GM21723 (cell line): ENCODE measurements around the gene RNF144A.

Experiments used
- ATAC-seq: cut with Tn5 transposase; IDR thresholded peaks from one replicate; pipeline ENCODE4 v1.9.1; 2021; ENCODE audit warnings: mild to moderate bottlenecking, moderate library complexity; ENCODE audit not compliant: unreplicated experiment

The RNF144A gene

DNA sequence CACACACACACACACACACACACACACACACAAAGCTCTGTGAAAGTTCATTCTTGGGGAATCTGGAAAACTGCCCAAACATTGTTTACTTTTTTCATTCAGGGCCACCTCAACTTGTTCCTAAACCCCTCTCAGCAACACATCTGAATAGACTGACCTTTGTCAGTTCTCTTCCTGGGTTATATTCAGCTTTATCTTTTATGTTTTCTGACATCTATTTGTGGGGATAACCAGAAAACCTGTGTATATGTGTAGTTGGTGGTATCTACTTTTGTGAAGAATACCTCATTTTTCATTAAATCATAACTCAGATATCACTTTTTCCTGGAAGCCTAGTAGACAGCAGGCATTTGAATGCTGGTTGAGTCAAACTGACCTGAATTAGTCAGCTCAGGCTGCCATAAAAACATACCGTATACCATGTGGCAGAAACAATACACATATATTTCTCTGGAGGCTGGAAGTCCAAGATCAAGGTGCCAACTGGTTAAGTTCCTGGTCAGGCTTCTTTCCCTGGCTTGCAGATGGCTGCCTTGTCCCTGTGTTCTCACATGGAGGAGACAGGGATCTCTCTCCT is 11.0 kb upstream of the RNF144A start:
- ATAC-seq = no peak

DNA sequence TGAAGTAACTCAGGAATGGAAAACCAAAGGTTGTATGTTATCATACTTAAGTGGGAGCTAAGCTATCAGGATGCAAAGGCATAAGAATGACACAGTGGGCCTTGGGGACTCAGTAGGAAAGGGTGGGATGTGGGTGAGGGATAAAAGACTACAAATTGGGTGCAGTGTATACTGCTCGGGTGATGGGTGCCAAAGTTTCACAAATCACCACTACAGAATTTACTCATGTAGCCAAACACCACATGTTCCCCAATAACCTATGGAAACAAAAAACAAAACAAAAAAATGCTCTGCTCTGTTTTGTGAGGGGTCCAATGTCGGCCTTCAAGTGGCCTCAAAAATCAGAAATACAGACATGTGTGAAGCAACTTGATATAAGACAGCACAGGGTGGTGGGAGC is 8.9 kb upstream of the RNF144A start:
- ATAC-seq = no peak

DNA sequence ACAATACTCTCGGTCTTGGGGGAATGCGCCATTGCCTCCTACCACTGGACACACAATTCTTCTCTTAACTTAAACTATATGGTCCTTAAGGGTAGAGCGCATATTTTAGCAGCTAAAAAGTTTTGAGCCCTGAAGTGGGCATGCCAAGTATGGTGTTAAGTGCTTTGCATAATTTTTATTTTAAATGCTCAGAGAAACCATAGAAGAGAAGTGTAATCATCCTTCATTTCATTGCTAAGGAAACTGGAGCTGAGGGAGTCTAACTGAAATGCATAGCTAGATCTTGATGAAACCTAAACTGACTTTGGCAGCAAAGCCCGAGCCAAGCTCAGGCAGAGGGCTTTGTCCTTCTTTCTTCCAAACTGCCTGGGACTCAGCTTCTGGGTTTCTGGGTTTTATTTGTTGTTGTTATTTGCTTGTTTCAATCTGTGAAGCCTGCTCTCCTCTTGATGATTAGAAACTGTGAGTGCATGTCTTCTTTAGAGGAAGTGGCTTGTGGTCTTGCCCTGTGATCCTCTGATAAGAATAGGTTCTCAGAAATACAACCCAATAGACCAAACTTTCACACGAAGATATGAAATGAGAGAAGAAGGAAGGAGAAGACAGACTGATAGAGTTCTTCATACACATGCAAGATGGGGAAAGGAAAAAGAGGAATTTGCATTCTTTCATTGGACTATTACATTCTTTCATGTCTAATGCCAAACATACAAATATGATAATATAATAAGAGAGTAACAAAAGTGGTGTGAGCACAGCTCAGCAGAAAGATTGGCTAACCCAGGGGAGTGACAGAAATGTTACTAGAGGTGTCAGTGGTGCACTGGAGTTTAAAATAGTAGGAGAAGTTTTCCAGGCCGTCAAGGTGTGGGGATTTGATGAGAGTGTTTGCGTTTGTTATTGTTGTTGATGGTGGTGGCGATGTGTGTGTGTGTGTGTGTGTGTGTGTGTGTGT is 7.5 kb upstream of the RNF144A start:
- peak; percentile 98 for ATAC-seq

DNA sequence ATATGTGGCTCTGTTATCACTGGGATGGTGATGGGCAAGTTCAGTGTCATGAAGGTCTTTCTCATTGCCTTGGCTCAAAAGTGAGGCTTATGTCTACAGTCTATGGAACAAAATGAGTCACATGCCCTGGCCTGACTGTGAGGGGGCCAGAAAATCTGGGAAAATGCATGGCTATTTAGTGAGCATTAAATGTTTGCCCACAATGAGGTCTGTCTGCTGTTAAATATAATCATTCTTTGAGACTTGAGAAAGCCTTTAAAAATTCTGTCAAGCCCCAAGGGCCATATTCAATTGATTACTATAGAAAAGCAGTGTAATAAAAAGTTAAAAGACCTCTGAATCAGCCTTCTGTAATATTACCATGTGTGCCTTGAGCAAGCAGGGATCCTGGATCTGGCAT is 5.5 kb upstream of the RNF144A start:
- ATAC-seq = no peak

DNA sequence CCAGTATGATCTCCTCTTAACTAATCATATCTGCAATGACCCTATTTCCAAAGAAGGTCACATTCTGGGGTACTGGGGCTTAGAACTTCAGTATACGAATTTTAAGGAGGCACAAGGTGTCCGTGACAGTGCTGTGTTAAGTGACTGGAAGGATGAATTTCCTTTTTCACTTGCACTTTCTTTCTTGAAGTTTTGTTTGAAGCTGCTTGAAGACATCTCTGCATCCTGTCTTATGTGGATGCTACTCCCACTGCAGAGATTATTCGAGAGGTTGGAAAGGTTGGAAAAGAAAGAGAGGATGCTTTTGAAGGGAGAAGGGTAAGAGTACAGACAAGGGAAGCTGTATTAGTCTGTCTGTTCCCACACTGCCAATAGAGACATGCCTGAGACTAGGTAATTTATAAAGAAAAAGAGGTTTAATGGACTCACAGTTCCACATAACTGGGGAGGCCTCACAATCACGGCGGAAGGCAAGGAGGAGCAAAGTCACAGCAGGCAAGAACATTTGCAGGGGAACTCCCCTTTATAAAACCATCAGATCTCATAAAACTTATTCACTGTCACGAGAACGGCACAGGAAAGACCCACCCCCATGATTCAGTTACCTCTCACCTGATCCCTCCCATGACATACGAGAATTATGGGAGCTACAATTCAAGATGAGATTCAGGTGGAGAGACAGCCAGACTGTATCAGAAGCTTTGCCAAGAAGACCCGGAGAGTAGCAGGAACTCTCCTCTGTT is 3.6 kb upstream of the RNF144A start:
- ATAC-seq = no peak

DNA sequence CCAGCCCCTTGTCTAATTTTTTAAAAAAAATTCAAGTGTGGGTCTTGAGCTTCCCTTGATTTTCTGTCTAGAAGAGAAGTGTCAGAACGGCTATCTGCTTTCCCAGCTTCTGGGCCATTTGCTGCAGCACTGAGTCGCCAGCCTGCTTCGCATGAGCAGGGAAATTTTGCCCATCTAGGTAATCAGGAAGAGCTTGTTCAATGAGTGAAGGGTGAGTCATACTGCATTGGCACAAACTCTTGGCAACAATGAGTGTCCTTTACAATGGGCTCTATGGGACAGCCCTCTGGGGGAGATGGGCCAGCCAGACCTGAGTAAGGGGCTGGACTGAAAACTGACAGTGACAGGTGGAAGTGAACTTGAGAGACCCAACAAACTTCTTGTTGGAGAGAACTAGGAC is 2.4 kb upstream of the RNF144A start:
- no peak for ATAC-seq

DNA sequence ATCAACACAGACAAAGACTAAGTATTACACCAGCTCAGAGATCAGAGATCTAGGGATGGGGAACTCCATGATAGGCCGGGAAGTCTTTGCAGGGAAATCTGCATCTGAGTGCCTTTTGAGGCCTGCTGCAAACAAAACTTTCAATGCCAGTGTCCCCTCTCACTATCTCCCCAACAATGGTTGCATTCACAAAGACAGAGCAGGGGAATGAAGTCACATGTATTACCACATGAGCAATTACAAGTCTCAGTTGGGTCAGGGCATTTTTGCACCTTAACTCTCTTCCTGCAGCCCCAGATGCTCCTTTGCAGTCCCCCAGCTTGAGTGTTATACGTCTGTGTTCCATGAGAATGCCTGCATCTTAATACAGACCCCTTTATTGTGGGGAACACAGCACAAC is 1.8 kb upstream of the RNF144A start:
- ATAC-seq = no peak

DNA sequence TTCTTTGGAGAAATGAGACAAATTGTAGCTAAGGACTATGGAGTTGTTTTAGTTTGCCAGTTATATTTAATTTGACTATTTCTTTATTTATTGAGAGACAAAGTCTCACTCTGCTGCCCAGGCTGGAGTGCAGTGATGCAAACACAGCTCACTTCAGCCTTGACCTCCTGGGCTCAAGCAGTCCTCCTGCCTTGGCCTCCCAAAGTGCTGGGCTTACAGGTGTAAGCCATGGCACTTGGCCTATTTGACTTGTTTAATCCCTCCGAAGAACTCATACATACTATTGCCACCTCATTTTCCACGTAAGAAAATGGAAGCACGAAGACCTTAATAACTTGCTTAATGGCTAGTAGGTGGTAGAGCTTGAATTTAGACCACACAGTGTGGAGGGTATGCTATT is 988 bp upstream of the RNF144A start:
- no peak for ATAC-seq

DNA sequence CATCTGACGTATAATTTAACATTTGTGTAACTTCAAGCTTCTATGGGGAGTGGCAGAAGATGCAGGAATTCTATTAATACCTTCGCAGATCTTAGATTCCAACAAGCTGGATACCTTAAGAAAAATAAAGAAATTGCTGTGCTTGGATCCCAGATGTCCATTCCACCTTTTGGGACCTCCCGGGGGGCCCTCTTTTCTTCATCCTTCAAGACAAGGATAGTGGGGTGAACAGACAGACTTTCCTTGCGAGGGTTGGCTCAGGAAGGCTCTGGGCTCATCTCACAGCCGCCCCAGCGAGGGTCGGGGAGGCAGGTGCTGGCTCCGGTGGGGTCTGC is 509 bp upstream of the RNF144A start:
- no peak for ATAC-seq

DNA sequence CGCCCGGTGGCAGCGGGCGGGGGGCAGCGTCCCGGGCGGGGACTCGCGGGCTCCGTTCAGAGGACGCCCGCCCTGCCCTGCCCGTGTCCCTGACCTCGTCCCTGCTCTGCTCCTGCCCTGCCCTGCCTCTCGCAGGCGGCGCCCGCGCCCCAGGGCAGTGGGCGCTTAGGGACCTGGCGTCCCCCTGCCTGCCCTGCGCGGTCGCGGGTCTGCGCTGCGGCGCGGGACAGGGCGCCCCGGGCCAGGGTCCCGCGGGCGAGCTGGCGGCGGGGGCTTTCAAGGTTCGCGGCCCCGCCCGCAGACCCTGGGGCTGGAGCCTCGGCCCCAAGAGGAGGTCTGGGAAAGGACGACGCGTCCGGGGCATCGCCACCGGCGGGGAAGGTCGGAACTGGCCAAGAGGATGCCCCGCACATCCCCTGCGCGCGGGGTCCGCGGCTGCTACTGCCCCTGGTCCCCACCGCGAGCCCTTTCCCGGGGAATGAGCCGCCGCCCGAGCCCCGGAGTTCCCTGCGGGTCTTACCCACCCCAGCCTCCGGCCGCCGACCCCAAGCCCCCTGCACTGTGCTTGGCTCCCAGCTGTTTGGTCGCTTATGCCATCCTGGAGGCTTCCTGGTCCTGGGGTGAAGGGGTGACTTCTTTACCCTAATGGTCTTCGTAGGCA is 679 bp downstream of the RNF144A start:
- ATAC-seq = peak; percentile 36

DNA sequence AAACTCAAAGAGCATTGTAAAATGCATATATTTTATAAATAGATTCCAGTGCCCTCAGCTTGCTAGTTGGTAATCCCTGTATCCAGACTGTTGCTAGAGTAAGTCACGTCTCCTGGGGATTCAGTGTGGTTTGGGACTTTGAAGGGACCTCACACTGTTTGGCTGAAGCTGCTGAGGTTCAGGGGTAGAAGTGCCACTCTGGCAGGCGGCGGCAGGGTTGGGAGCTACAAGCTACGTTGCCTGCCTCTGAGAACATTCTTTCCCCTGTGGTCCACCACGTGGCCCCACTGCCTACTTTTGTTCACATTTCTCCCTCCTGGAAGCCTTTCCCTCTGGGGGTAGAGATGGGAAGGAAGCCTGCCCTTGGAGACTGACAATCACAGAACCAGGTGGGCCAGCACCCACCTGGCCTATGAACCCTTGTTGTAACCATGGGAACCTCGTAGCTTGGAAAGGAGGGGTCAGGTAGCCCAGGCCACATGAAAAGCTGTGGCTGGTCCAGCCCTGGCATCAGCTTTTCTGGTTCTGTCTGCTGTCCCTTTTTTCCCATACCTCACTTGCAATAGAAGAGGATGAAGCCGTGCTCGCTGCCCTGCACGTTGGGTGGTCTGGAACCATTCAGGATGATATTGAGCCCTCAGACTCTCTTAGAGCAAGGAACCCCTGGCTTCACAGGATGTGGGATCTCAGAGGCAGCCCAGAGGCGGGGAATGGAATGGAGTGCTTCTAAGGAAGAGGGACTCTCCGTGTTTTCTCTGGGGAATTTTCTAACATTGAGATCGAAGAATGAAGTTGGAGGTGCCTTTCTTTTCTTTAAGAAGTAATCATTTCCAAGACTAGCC is 2.9 kb downstream of the RNF144A start:
- ATAC-seq = no peak

DNA sequence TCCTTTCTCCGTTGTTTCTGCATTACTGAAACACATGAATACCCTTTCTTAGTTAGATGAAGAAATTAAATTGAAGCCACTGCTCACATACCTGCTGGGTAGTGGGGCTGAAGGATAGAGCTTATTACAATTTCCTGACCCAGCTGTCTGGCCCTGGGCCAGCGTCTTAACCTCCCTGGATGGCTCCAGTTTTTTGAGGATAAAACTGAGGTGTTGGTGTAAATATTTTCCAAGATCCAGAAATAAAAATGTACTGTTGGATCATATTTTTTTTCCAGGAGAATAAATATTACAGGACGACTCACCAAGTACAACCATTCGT is 3.5 kb downstream of the RNF144A start:
- no peak for ATAC-seq

DNA sequence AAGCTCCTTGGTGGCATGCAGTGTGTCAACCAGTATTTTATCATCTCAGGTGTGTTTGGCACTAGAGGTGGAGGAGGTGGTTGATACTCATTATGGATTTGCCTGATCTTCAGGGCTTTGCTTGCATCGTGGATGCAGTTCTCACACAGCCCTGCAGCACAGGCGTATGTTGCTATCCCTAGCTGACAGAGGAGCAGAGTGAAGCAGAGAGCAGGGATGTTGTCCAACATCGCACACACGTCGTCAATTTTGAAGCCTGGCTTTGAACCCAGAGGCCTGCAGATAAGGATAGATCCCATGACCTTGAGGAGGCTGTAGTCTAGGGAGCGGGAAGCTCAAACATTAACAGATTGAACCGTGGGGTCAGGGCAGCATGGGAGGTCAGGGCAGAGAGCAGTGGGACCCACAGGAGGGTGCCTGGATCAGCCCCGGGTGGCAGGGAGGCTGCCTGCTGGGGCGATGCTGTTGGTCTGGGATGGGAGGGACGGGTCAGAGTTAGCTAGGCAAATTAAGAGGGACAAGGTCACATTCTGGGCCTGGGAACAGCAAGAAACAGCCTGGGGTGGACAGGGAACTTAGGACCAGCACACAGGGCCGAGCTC is 4.2 kb downstream of the RNF144A start:
- ATAC-seq = no peak

DNA sequence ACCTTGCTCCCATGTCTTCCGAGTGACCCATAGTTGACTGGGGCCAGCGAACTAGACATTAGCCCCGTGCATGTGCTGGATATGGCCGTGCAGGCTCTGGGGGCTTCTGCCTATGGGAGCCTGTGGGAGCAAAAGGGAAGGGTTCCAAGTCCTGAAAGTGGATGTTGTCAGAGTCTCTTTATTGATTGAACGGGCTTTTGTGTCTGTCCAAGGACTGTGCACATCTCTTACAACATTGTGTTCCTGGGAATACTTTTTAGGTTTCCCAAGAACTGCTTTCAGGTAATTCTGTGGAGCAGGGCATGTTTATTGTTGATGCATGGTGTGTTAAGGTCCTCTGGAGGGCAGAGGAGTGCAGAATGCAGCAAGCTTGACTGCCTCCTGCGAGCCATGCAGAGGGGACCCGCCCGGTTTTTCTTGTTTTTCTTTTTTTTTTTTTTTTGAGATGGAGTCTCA is 5.0 kb downstream of the RNF144A start:
- no peak for ATAC-seq

DNA sequence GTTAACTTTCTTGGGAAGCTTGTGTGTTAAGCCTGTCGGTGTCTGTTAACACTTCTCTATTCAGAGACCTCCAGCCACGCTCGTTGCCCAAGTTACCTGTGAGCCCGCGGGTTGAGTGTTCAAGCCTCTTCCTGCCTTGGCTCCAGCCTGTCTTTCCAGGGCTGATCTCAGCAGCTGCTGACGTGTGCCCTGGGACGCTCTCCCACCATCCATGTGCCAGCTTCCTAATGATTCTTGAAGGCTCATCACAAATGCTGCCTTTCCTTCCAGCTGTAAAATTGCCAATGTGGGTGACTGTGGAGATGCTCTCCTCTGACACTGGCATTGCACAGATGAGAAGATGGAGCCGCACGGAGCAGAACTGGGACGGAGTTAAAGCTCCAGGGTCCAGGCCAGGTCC is 6.1 kb downstream of the RNF144A start:
- no peak for ATAC-seq

DNA sequence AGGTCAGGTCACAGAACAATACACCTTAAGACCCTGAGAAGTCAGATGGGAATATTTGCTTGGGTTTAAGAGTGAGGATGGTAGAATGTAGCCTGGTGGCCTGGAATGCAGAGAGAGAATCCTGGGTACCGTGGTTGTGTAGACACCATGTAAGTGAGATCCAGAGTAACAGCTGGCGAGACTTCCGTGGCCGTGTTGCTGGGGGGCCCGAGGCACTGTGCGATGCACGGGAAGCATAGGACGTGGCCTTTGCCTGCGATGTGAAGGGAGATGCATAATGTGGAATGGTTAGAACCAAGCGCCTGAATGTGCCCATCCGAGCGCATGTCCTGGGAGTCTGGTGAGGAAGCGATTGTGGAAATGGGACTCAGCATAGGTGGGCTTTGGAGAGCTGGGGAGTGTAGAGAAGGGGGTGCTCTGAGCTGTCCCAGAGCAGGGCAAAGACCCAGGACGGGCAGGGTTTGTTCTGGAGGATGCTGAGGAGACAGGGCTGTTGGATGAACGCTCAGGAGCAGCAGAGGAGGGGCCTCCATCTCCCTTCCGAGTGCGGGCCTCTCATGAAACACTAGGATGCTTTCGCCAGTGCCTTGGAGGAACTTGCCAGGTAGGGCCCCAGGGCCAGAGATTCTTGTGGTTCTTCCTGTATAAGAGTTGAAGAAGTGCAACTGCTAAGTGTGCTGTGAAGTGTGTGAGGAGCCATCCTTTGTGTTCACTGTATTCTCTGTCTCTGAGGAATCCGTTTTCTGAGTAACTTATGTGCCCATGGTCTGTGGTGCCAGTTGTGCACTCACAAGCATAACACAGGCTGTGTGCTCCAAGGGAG is 7.1 kb downstream of the RNF144A start:
- no peak for ATAC-seq

DNA sequence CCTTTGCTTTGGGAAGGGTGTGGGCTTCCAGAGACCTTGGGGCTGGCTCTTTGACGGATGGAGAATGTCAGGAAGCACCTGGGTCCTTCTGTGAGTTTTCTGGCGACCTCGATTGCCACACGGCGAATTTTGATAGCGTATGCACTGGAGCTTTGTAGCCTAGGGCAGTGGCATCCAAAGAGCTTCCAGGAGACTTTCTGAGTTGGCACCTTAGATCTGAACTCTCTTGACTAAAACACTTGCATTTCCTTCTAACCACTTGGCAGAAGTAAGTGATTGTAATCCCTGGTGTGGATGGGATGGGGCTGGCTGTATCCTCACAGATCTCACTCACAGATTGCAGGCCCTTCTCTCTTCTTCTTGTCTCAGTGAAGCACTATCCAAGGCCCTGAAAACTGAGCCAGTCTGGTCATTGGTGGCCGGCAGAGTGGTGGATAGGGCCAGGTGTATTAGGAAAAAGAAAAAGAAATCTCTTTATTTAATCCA is 7.8 kb downstream of the RNF144A start:
- ATAC-seq = no peak

DNA sequence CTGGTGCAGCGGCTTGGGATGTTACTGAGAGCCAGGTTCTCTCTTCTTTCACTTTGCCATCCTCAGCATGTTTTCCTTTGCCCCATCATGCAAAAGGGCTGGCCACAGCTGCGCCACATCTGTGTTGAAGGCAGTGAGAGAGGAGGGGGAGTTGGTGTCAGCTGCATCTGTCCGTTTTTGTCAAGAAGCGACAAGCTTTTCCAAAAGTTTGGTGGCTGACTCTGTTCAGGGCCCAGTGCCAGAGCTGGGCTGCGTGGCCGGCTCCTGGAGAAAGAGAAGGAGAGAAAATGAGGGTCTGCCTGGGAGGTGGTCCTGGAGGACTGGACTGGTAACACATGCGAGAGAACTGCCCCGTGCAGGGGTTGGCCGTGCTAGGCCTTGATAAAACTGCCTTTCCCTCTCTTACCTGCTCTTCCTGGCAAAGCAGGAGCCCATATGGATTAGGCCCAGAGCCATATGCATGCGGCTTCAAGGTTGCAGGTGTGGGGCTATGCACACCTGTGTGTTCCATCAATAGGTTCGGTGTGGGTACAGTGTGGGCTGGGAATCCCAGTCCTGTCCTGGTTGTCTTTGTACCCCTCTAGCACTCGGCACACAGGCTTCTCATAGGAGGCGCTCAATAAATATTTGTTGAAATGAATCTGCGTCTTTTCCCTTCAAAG is 9.0 kb downstream of the RNF144A start:
- no peak for ATAC-seq

DNA sequence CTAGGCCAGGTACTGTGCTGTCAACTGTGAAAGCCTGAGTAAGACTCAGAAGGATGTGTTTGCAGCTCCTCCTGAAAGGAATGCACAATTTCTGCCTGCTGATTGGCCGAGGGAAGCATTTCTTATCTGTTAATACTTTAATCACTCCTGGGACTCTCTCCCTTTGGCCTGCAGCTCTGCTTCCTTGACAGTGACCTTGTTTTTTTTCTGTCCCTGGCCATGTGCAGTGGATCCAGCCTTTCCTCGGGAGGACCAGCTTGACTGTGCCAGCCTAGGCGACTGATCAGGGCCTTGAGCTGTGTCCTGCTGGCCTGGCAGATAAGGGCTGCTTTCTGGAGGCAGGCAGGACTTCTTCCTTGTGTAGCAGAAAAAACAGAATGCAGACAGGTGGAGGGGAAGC is 10.0 kb downstream of the RNF144A start:
- ATAC-seq = no peak
